Erythroblast (primary cell): Measurements from ENCODE around the gene WIZ.
A peak's percentile ranks its signal among the peaks of the same experiment; 100 is the strongest.

Experiments
- DNase-seq, 2 experiments: peaks; one replicate each; lab custom pipeline; 2025; lab: John Stamatoyannopoulos, UW
- GATA1 ChIP-seq: IDR thresholded peaks from 2 replicates; pipeline ENCODE4 v1.6.1; 2011; ENCODE audit warnings: low read depth, mild to moderate bottlenecking, control low read depth, low read length, moderate library complexity
- POLR2A ChIP-seq: IDR thresholded peaks from 2 replicates; pipeline ENCODE4 v1.6.1; 2011; ENCODE audit warnings: mild to moderate bottlenecking, low read length

Gene WIZ

GRCh38 chr19:15390814-15391213, 58.9 kb downstream of the WIZ start:
- no peak for TF ChIP-seq GATA1
- TF ChIP-seq POLR2A, result no peak
- no peak for DNase-seq

GRCh38 chr19:15381864-15382263, 67.9 kb downstream of the WIZ start:
- TF ChIP-seq GATA1, result no peak
- TF ChIP-seq POLR2A, result no peak

GRCh38 chr19:15381429-15381828, 68.3 kb downstream of the WIZ start:
- DNase-seq, result no peak
- TF ChIP-seq POLR2A (no peak), GATA1 (no peak)

More at GRCh38 chr19:15381864-15382263, 67.9 kb downstream of the WIZ start:
- DNase-seq, result no peak

GRCh38 chr19:15379999-15380647, 69.6 kb downstream of the WIZ start:
- DNase-seq, result peak; percentile 82 to 84
- TF ChIP-seq POLR2A (no peak), GATA1 (no peak)

- no peak for TF ChIP-seq GATA1
- peak; percentile 84 for TF ChIP-seq POLR2A
These were observed 70.4 kb downstream of the WIZ start, which contains the start of gene AKAP8 for GRCh38 chr19:15379083-15379998. AKAP8 (minus strand) TSS chr19:15379787; CDS start chr19:15379731, 56 bp downstream.

GRCh38 chr19:15378534-15379082, 71.1 kb downstream of the WIZ start:
- peak; percentile 66 to 71 for DNase-seq

More at GRCh38 chr19:15379083-15379998, 70.4 kb downstream of the WIZ start, which contains the start of gene AKAP8:
- peak; percentile 99 to 100 for DNase-seq

GRCh38 chr19:15374796-15375440, 74.8 kb downstream of the WIZ start:
- no peak for DNase-seq

More at GRCh38 chr19:15378534-15379082, 71.1 kb downstream of the WIZ start:
- TF ChIP-seq POLR2A (no peak), GATA1 (no peak)

GRCh38 chr19:15374105-15374651, 75.6 kb downstream of the WIZ start:
- no peak for TF ChIP-seq POLR2A
- no peak for TF ChIP-seq GATA1
- DNase-seq, result no peak

More at GRCh38 chr19:15374796-15375440, 74.8 kb downstream of the WIZ start:
- no peak for TF ChIP-seq POLR2A
- TF ChIP-seq GATA1, result no peak

GRCh38 chr19:15373644-15374043, 76.1 kb downstream of the WIZ start:
- DNase-seq, result no peak
- no peak for TF ChIP-seq POLR2A
- TF ChIP-seq GATA1, result no peak

- TF ChIP-seq GATA1 (no peak), POLR2A (no peak)
- DNase-seq, result no peak
These were observed 76.9 kb downstream of the WIZ start for GRCh38 chr19:15372891-15373301.

- no peak for DNase-seq
- TF ChIP-seq GATA1 (no peak), POLR2A (no peak)
These were observed 77.3 kb downstream of the WIZ start for GRCh38 chr19:15372470-15372869.

- no peak for TF ChIP-seq POLR2A
- TF ChIP-seq GATA1, result no peak
- DNase-seq, result no peak
These were observed 77.9 kb downstream of the WIZ start for GRCh38 chr19:15371786-15372380.
